Tibial nerve (tissue), 3 donors: Measurements from ENCODE around the gene CEACAM7.

Experiments used
- POLR2A ChIP-seq, 2 donors: fragments of 450-650 bp; IDR thresholded peaks; one replicate each; pipeline ENCODE4 v1.6.1; 2017; ENCODE audit warnings: antibody characterized with exemption in 2 of 2, mild to moderate bottlenecking in 2 of 2, moderate library complexity in 2 of 2
- TF ChIP-seq, protein P1 (sequence below), 5 experiments: fragments of 200-600 bp in 3 of 5; fragments of 450-650 bp in 2 of 5; sonication (generic) in 3 of 5; IDR thresholded peaks; one replicate each; pipeline ENCODE4 v1.5.1; 2016 to 2019; ENCODE audit warnings: antibody characterized with exemption in 5 of 5, mild to moderate bottlenecking in 3 of 5, moderate library complexity in 2 of 5

- no peak for TF ChIP-seq POLR2A (IDR thresholded peaks at IDR 0.05)
- TF ChIP-seq, protein P1, sequence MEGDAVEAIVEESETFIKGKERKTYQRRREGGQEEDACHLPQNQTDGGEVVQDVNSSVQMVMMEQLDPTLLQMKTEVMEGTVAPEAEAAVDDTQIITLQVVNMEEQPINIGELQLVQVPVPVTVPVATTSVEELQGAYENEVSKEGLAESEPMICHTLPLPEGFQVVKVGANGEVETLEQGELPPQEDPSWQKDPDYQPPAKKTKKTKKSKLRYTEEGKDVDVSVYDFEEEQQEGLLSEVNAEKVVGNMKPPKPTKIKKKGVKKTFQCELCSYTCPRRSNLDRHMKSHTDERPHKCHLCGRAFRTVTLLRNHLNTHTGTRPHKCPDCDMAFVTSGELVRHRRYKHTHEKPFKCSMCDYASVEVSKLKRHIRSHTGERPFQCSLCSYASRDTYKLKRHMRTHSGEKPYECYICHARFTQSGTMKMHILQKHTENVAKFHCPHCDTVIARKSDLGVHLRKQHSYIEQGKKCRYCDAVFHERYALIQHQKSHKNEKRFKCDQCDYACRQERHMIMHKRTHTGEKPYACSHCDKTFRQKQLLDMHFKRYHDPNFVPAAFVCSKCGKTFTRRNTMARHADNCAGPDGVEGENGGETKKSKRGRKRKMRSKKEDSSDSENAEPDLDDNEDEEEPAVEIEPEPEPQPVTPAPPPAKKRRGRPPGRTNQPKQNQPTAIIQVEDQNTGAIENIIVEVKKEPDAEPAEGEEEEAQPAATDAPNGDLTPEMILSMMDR (IDR thresholded peaks at IDR 0.05), result no peak
These were observed 12.5 kb upstream of the CEACAM7 start for GRCh38 chr19:41700381-41701195.
